Gastroesophageal sphincter (tissue), 3 donors: ENCODE measurements around the gene CSF2RB.

Experiments
- EP300 ChIP-seq: sonication (generic); formaldehyde crosslinking; IDR thresholded peaks from one replicate; pipeline ENCODE4 v1.6.1; 2017; ENCODE audit warnings: antibody characterized with exemption, mild to moderate bottlenecking
- POLR2A ChIP-seq, 2 donors: fragments of 450-650 bp; IDR thresholded peaks; one replicate each; pipeline ENCODE4 v1.6.1; 2017; ENCODE audit warnings: antibody characterized with exemption in 2 of 2, mild to moderate bottlenecking in 2 of 2, moderate library complexity in 1 of 2
- TF ChIP-seq, protein P1 (sequence below), 4 experiments: fragments of 200-600 bp in 2 of 4; fragments of 450-650 bp in 2 of 4; sonication (generic) in 1 of 4; IDR thresholded peaks; one replicate each; pipeline ENCODE4 v1.5.1; 2017 to 2019; ENCODE audit warnings: antibody characterized with exemption in 4 of 4, mild to moderate bottlenecking in 2 of 4, moderate library complexity in 2 of 4

DNA sequence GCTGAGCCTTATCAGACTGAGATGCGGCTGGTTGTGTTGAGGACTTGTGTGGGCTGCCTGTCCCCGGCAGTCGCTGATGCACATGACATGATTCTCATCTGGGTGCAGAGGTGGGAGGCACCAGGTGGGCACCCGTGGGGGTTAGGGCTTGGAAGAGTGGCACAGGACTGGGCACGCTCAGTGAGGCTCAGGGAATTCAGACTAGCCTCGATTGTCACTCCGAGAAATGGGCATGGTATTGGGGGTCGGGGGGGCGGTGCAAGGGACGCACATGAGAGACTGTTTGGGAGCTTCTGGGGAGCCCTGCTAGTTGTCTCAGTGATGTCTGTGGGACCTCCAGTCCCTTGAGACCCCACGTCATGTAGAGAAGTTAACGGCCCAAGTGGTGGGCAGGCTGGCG is 25.5 kb downstream of the CSF2RB start:
- TF ChIP-seq, protein P1, sequence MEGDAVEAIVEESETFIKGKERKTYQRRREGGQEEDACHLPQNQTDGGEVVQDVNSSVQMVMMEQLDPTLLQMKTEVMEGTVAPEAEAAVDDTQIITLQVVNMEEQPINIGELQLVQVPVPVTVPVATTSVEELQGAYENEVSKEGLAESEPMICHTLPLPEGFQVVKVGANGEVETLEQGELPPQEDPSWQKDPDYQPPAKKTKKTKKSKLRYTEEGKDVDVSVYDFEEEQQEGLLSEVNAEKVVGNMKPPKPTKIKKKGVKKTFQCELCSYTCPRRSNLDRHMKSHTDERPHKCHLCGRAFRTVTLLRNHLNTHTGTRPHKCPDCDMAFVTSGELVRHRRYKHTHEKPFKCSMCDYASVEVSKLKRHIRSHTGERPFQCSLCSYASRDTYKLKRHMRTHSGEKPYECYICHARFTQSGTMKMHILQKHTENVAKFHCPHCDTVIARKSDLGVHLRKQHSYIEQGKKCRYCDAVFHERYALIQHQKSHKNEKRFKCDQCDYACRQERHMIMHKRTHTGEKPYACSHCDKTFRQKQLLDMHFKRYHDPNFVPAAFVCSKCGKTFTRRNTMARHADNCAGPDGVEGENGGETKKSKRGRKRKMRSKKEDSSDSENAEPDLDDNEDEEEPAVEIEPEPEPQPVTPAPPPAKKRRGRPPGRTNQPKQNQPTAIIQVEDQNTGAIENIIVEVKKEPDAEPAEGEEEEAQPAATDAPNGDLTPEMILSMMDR (IDR thresholded peaks at IDR 0.05): no peak
- TF ChIP-seq POLR2A (IDR thresholded peaks at IDR 0.05): no peak
- no peak for TF ChIP-seq EP300
